ENCODE results near the gene KIF23. TPM values are rescaled to one million over a fixed set of nuclear protein-coding genes. Genes with fewer than 3 reads are reported as not detected.

Gene KIF23
- total RNA-seq, 1 donor from 2014 or later = 1.8 TPM

DNA sequence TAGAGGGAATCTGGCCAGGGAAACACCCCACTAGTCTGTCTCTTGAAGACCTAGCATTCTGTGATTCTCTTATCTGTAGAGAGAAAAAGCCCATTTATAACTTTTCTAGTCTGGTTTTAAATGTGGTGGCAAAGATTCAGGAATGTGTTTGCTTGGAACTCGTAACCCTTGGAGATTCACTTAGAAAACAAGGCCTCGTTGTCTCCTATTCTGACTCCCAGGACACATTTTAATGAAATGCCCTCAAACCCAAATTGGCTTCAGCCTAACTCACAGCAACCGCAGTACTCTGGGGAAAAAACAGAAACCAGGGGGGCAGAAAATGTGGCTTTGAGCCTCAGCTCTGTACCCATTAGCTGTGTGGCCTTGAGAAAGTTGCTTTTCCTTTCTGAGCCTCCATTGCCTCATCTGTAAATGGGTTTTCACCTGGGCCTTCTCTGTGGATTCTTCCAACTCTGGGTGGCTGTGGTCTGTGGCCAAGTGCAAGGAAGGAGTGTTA, 75.0 kb downstream of the KIF23 start:
- intact Hi-C loops (cut with DNase I) = no loop called here
- Histone ChIP-seq H3K9me3 (no peaks in the 10 kb centered on the region), H3K27ac (no peak overlapping the region), H3K36me3 (no peaks in the 10 kb centered on the region), H3K4me3 (no peak overlapping the region), H3K4me1 (no peaks in the 10 kb centered on the region), H3K27me3 (no peaks in the 10 kb centered on the region)
- peak in 1 of 2 donors; percentile 4 for DNase-seq (ENCODE audit: low spot score in 2 of 2)
- TF ChIP-seq, protein P1, sequence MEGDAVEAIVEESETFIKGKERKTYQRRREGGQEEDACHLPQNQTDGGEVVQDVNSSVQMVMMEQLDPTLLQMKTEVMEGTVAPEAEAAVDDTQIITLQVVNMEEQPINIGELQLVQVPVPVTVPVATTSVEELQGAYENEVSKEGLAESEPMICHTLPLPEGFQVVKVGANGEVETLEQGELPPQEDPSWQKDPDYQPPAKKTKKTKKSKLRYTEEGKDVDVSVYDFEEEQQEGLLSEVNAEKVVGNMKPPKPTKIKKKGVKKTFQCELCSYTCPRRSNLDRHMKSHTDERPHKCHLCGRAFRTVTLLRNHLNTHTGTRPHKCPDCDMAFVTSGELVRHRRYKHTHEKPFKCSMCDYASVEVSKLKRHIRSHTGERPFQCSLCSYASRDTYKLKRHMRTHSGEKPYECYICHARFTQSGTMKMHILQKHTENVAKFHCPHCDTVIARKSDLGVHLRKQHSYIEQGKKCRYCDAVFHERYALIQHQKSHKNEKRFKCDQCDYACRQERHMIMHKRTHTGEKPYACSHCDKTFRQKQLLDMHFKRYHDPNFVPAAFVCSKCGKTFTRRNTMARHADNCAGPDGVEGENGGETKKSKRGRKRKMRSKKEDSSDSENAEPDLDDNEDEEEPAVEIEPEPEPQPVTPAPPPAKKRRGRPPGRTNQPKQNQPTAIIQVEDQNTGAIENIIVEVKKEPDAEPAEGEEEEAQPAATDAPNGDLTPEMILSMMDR (IDR thresholded peaks at IDR 0.05) = no peak

DNA sequence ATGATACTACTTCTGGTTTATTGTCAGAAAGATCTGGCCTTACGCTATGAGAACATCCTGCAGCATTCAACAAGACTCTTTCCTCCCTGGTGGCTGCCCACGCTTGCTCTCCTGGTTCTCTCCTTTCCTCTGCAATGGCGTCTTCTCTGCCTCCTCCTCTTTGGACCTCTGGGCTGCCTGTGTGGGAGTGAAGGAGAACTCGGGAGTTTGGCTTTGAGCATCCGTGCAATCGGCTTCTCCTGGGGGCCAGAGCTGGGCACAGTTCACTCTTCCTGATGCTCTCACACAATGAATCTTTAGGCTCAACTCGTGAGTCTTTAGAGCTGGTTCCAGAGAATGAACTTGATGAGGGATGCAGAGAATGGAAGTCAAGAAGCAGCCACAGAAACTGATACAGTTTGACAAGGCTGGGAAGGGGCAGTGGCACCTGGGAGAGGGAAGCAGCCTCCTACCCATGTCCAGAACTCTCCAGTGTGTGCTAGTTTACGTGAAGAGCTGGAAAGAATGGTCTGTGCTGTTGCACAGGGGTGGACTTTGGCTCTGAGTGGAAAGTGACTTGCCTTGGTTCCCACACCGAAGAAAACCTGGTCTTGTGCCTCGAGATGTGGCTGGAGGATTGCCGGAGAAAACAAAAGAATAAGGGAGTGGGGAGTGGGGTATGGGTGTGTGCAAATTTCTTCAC, 76.3 kb downstream of the KIF23 start:
- intact Hi-C loops (cut with DNase I) = no loop called here
- Histone ChIP-seq H3K9me3 (no peaks in the 10 kb centered on the region), H3K4me1 (no peaks in the 10 kb centered on the region), H3K27ac (no peak overlapping the region), H3K36me3 (no peaks in the 10 kb centered on the region), H3K27me3 (no peaks in the 10 kb centered on the region), H3K4me3 (no peak overlapping the region)
- no peak for DNase-seq (ENCODE audit: low spot score in 2 of 2)
- TF ChIP-seq, protein P1 (IDR thresholded peaks at IDR 0.05) = no peak

DNA sequence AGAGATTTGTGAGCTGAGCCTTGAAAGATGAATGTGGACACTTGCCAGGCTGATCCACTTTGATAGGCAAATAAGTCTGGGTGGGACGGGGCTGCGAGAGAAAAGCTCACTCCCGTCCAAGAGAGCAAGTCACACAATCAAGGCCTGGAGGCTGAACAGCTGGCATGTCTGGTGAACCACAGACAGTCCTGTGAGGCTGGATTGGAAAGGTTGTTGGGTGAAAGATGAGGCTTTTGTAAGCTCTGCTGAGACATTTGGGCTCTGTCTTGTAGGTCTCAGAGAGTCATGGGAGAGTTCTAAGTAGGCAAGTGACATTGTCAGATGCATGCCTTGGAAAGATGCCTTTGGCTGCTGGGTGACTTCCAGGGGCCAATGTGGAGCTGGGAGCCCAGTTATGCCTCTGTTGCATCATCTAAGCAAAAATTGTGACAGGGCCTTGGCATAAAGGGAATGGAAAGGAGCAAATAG, 76.9 kb downstream of the KIF23 start:
- no peak overlapping the region for H3K27ac ChIP-seq
- intact Hi-C loops (cut with DNase I) = no loop called here
- DNase-seq (ENCODE audit: low spot score in 2 of 2) = no peak

DNA sequence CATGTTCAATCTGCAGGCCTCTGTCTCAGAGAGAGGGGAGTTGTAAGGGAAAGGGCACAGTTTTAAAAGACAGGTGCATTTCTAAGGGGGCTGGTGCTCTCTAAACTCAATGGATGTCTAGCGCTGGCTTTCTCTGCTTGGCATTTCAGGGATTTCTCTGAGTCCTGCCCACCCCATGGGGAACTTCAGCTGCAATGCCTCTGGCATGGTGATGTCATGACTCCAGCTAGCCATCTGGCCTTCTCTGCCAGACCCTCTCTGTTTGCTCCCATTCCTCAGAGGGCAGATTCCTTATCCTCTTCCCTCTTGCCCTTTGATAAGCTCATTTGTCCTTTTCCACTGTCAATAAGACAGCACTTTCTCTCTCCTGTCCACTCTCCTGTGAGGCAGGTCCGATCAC, 79.3 kb downstream of the KIF23 start:
- Histone ChIP-seq H3K36me3 (no peaks in the 10 kb centered on the region), H3K4me3 (no peak overlapping the region), H3K27me3 (no peaks in the 10 kb centered on the region), H3K9me3 (no peaks in the 10 kb centered on the region), H3K27ac (no peak overlapping the region), H3K4me1 (no peaks in the 10 kb centered on the region)
- no peak for DNase-seq (ENCODE audit: low spot score in 2 of 2)
- TF ChIP-seq, protein P1 (IDR thresholded peaks at IDR 0.05) = no peak
- intact Hi-C loops (cut with DNase I) = no loop called here

More for the DNA sequence above, 76.9 kb downstream of the KIF23 start:
- H3K4me1 ChIP-seq = no peaks in the 10 kb centered on the region
- H3K27me3 ChIP-seq = no peaks in the 10 kb centered on the region
- H3K36me3 ChIP-seq = no peaks in the 10 kb centered on the region
- H3K4me3 ChIP-seq = no peak overlapping the region
- no peaks in the 10 kb centered on the region for H3K9me3 ChIP-seq
- TF ChIP-seq, protein P1 (IDR thresholded peaks at IDR 0.05) = no peak

DNA sequence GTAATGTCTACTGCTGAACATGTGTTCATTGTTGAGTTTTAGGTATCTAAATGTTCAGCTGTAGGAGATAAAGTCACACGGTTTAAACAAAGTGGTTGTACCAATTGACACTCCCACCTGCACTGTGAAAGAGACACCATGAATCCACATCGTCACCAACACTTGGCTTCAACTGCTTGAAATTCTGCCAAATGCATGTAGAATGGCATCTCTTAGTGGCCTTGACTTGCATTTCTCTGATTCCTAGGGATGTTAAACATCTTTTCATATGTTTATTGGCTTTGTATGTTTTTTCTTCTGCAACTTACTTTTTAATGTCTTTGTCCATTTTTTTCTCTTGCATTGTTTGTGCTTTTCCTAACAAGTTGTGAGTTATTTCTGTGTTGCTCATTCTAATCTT, 81.9 kb downstream of the KIF23 start:
- H3K4me1 ChIP-seq = no peaks in the 10 kb centered on the region
- intact Hi-C loops (cut with DNase I) = no loop called here
- no peaks in the 10 kb centered on the region for H3K27me3 ChIP-seq
- no peak overlapping the region for H3K4me3 ChIP-seq
- no peaks in the 10 kb centered on the region for H3K9me3 ChIP-seq
- H3K36me3 ChIP-seq = no peaks in the 10 kb centered on the region
- no peak overlapping the region for H3K27ac ChIP-seq
- TF ChIP-seq, protein P1 (IDR thresholded peaks at IDR 0.05) = no peak
- DNase-seq (ENCODE audit: low spot score in 2 of 2) = no peak

Measured in ascending aorta (tissue), 2 donors.